ENCODE data around the gene KRTAP2-4. TPM values are rescaled to one million over a fixed set of nuclear protein-coding genes. Genes with fewer than 3 reads are reported as not detected.
"Not testable (repeated sequence)": the region's sequence is repeated elsewhere in the genome, so short reads cannot be mapped to it uniquely, and the experiment has no call there.

KRTAP2-4 gene
- total RNA-seq, 1 donor from 2014 or later, result not detected

DNA sequence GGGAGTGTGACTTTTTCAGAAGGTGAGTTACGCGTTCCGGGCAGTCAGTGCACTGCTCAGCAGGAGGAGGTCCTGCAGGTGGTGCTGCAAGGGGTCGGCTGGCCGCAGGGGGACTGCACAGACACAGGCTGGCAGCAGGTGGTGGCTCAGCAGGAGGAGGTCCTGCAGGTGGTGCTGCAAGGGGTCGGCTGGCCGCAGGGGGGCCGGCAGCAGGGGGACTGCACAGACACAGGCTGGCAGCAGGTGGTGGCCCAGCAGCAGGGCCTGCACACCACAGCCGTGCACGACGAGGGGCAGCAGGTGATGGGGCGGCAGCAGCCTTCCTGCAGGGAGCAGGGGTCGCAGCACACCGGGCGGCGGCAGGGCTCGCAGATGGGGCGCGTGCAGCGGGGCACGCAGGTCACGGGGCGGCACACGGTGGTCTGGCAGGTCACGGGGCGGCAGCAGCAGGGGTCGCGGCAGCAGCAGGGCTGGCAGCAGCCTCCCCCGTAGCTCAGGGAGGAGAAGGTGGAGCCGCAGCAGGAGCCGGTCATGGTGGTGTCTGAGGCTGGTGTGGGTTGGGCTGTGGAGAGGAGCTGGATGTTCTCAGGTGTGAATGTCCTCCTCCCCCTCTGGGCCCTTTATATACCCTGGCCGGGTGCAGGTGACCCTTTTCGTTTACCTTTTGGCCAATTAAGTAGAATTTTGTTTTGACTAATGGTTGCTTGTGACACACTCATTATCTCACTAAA, 18.8 kb downstream of the KRTAP2-4 start, which contains the start of gene KRTAP2-1:
Gene KRTAP2-1, minus strand, starts transcription at position 582 of the 731 bp plus-strand sequence. Its CDS starts 49 bp downstream, at position 533.
- intact Hi-C loops (cut with DNase I), result not testable (repeated sequence)

DNA sequence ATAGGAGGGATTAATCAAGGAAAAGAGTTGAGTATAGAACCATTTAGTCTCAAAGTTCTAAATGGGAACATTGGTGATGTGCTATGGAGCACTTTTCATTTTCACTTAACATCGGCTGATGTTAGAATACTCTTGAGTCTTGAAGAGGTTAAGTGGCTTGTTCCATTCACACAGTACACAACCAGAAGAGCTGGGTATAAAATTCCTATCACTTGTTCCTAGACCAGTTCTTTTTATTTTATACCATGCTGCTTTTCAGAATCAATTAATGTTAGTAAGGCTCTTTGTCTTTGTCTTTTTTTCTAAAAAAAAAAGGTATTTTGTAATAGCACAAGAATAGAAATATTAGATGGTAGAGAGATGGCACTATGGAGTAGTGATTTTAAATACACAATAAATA, 22.7 kb downstream of the KRTAP2-4 start:
- no peak for DNase-seq (ENCODE audit: low spot score)
- intact Hi-C loops (cut with DNase I), result no loop called here
- ATAC-seq, result no peak

More for the DNA sequence above, 18.8 kb downstream of the KRTAP2-4 start, which contains the start of gene KRTAP2-1:
- not testable (repeated sequence) for ATAC-seq; DNase-seq (ENCODE audit: low spot score)

DNA sequence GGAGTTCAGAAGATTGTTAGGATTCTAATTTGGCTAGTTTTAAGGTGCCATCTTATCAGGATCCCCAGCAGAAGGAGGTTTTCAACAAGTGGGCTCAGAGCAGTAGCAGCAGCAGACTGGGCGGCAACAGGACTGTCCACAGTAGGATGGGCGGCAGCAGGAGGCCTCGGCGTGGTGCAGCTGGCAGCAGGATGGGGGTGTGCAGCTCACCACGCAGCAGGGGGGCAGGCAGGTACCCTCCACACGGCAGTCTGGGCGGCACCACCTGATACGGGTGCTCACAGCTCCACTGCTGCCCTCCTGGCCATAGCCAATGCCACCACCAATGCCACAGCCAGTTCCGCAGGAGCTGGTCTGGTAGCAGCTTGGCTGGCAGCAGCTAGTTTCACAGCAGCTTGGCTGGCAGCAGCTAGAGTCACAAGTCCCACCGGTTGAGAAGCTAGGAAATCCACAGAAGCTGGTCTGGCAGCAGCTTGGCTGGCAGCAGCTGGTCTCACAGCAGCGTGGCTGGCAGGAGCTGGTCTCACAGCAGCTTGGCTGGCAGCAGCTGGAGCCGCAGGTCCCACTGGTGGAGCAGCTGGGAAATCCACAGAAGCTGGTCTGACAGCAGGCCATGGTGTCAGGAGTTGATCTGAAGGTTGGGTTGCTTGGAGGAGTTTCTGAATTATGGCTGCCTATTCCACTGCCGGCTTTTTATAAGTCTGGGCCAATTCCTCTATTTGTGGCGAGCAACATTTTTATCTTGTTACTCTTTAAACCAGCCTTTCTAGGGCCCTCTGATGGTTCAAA, 24.7 kb downstream of the KRTAP2-4 start, which contains the start of gene KRTAP1-1:
Gene KRTAP1-1, minus strand, starts transcription at position 668 of the 789 bp plus-strand sequence. Its CDS starts 53 bp downstream, at position 615.
- intact Hi-C loops (cut with DNase I); ATAC-seq; DNase-seq (ENCODE audit: low spot score): not testable (repeated sequence)

DNA sequence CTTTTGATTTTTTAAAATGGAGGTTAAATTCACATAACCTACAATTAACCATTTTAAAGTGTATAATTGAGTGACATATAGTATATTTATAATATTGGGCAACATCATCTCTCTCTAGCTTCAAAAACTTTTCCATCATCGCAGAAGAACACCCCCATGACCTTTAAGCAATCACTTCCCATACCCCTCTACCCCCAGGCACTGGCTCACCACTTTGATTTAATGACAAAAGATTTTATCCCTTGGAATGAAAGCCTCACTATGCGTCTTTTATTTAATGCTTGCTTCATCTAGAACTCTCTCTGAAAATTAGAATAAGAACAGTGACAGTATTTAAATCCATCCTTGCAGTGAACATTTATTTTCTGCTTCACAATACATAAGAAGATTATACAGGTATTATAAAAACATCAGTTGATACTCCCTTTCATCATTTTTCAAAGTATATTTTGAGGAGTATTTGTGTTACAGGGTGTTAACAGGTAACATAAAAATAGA, 27.8 kb downstream of the KRTAP2-4 start:
- DNase-seq (ENCODE audit: low spot score) (no peak), ATAC-seq (no peak)
- intact Hi-C loops (cut with DNase I), result no loop called here

DNA sequence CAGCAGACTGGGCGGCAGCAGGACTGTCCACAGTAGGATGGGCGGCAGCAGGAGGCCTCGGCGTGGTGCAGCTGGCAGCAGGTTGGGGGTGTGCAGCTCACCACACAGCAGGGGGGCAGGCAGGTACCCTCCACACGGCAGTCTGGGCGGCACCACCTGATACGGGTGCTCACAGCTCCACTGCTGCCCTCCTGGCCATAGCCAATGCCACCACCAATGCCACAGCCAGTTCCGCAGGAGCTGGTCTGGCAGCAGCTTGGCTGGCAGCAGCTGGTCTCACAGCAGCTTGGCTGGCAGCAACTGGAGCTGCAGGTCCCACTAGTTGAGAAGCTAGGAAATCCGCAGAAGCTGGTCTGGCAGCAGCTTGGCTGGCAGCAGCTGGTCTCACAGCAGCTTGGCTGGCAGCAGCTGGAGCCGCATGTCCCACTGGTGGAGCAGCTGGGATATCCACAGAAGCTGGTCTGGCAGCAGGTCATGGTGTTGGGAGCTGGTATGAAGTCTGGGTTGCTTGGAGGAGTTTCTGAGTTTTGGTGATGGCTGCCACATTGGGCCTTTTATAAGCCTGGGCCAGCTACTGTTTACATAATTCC, 31.2 kb downstream of the KRTAP2-4 start, which contains the start of gene KRTAP1-3:
Gene KRTAP1-3, minus strand, starts transcription at position 529 of the 590 bp plus-strand sequence. Its CDS starts 53 bp downstream, at position 476.
- intact Hi-C loops (cut with DNase I); ATAC-seq; DNase-seq (ENCODE audit: low spot score): not testable (repeated sequence)

DNA sequence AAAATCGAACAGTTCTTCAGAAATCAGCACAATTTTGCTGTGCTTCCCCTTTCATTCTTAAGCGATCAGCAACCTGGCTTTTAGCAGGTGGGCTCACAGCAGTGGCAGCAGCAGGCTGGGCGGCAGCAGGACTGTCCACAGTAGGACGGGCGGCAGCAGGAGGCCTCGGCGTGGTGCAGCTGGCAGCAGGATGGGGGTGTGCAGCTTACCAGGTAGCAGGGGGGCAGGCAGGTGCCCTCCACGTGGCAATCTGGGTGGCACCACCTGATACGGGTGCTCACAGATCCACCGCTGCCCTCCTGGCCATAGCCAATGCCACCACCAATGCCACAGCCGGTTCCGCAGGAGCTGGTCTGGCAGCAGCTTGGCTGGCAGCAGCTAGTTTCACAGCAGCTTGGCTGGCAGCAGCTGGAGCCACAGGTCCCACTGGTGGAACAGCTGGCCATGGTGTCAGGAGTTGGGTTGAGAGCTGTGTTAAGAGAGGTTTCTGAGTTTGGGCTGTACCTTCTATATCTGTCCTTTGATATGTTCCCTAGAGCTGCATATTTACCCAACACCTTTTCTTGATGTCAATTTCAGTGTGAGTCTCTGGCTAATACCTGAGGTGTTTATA, 35.9 kb downstream of the KRTAP2-4 start, which contains the start of gene KRTAP1-4:
Gene KRTAP1-4, minus strand, starts transcription at position 563 of the 613 bp plus-strand sequence. Its CDS starts 117 bp downstream, at position 446.
- ATAC-seq, result no peak
- no peak for DNase-seq (ENCODE audit: low spot score)
- intact Hi-C loops (cut with DNase I), result no loop called here

DNA sequence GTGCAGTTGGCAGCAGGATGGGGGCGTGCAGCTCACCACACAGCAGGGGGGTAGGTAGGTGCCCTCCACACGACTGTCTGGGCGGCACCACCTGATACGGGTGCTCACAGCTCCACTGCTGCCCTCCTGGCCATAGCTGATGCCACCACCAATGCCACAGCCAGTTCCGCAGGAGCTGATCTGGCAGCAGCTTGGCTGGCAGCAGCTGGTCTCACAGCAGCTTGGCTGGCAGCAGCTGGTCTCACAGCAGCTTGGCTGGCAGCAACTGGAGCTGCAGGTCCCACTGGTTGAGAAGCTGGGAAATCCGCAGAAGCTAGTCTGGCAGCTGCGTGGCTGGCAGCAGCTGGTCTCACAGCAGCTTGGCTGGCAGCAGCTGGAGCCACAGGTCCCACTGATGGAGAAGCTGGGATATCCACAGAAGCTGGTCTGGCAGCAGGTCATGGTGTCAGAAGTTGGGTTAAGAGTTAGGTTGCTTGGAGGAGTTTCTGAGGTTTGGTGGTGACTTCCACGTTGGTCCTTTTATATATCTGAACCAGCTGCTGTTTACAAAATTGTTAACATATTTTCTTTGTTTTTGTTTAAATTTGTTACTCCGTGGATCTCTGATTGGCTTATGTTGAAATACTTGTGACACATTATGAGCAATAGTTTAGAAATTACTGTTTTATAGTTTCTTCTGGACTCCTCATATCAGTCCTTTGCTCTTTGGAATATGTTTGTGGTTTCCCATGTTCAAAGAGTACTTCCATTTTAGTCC, 38.8 kb downstream of the KRTAP2-4 start, which contains the start of gene KRTAP1-5:
Gene KRTAP1-5, minus strand, starts transcription at position 494 of the 757 bp plus-strand sequence. Its CDS starts 53 bp downstream, at position 441.
- no peak for ATAC-seq

DNA sequence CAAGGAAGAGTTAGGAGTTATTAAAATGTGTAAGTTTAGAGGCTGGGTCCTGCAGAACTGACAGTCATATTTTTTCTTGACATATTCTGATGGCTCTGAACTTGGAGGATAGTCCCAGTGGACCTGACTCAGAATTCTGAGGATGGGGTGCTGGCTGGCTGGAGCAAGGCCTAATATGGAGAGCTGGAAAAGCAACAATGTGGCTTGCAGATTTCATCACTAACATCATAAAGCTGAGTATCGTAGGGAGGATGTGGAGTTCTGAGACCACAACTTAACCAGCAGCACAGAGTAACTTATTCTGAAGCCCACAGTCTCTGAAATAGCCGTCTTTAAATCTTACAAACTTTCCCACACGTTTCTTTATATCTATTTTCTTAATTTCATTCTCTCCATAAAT, 41.0 kb downstream of the KRTAP2-4 start:
- ATAC-seq (no peak), DNase-seq (ENCODE audit: low spot score) (no peak)
- intact Hi-C loops (cut with DNase I), result no loop called here

More for the DNA sequence above, 38.8 kb downstream of the KRTAP2-4 start, which contains the start of gene KRTAP1-5:
- DNase-seq (ENCODE audit: low spot score), result no peak
- intact Hi-C loops (cut with DNase I), result no loop called here

DNA sequence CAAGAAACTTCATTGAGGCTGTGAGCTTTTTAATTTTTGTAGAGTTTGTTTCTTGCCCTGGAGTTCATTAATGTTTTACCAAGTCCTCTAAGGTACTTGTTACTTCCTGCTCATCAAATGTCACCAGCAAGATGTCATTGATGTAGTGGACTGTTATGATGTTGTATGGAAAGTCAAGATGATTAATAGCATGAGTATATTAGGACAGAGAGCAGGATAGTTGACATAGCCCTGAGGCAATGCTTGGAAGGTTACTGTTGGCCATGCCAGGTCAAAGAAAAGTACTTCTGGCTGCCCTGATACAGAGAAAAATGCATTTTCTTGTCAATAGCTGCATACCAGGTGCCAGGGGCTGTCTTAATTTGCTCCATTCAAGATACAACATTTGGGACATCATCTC, 45.3 kb downstream of the KRTAP2-4 start:
- ATAC-seq (no peak), DNase-seq (ENCODE audit: low spot score) (no peak)
- intact Hi-C loops (cut with DNase I), result no loop called here

DNA sequence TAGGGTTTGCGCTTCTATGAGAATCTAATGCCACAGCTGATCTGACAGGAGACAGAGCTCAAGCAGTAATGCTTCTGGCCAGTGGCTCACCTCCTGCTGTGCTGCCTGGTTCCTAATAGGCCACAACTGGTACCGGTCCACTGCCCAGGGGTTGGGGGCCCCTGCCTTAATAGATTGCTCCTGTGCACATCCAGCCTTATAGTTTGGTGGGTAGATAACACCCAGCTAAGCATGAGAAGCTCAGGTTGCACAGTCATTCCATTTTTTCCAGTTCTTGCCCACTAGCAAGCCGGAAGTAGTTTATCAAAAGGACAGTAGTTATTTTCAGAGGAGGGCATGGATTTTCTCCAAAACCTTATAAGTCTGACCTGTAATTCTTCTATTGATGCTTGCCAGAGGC, 46.3 kb downstream of the KRTAP2-4 start:
- DNase-seq (ENCODE audit: low spot score), result no peak
- intact Hi-C loops (cut with DNase I), result no loop called here
- no peak for ATAC-seq

DNA sequence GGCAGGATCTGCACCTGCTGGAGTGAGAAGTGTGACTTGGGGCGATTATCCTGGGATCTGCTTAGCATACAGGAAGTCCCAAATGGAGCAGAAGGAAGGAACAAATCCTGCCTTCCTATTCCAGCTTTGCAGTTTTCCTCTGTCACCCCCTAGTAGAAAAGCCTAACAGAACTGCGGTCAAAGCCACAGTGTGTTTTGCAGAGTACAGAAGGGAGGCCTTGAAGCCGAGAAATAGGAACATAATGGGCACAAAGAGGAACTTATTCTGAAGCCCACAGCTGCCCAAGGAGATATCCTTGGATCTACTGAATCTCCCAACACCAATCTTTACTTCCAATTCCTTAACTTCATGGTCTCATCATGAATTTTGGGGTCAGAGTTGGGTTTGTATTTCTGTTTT, 47.1 kb downstream of the KRTAP2-4 start:
- intact Hi-C loops (cut with DNase I), result no loop called here
- no peak for DNase-seq (ENCODE audit: low spot score)
- no peak for ATAC-seq

DNA sequence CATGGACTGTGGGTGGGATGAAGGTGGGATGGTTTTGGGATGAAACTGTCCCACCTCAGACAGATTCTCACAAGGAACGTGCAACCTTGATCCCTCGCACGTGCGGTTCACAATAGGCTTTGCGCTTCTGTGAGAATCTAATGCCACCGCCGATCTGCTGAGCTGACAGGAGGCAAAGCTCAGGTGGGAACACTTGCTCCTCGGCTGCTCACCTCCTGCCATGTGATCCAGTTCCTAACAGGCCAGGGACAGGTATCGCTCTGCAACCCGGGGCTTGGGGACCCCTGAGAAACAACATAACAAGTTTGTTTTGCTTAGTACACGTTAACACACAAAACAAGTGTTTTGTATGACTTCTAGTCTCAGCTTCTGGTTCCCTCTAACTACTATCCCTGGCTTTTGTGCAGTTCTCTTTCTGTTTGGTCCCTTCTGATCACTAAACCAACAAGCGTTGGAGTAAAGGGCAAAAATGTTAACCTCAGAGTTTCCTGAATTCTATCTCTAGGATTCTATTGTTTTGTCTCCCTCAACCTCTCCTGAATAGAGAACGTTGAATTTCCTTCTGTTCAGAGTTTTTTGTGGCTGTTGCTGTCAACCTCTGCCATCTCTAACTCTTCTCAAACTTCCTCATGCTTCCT, 49.0 kb downstream of the KRTAP2-4 start:
- DNase-seq (ENCODE audit: low spot score) (no peak), ATAC-seq (no peak)
- intact Hi-C loops (cut with DNase I), result no loop called here

DNA sequence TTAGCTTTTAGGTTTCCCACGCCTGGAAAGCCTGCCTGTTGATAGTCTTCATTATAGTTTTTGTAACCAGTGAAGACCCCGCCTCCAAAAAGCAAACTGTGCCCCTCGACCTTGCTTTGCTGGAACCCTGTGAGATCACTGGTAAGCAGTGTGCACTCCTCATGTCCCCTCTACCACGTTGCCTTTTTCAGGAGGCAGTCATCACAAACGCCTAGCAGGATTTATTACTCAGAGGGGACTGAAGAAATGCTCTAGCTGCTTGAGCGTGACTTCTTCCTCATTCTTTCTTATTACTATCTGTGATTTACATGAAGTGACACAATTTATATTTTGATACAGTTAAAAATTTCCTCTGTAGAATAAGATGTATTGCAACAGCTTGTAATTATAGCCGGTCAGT, 50.2 kb downstream of the KRTAP2-4 start:
- DNase-seq (ENCODE audit: low spot score), result no peak
- intact Hi-C loops (cut with DNase I), result no loop called here
- ATAC-seq, result no peak

Measured in sciatic nerve (tissue), 2 donors.